ENCODE results near the gene PIP5K1B. TPM values are rescaled to one million over a fixed set of nuclear protein-coding genes. Genes with fewer than 3 reads are reported as not detected.

PIP5K1B gene
- total RNA-seq, 2 experiments from 2014 or later = 3.8 to 10.7 TPM

- H3K4me3 ChIP-seq (ENCODE audit: low read depth, low read length, poor library complexity, severe bottlenecking) = no peak overlapping the region
- POLR2A ChIA-PET = interaction anchor here (0.6 to 1.1 kb wide), 5 partner anchors 11 to 293 kb away, joined by 3 read pairs; no protein-coding TSS in a partner anchor
- H3K4me2 ChIP-seq (ENCODE audit: low read length) = no peak overlapping the region
- peaks cover 13% of the 10 kb centered on the region for H3K4me1 ChIP-seq (ENCODE audit: insufficient read depth, low read length, poor library complexity, severe bottlenecking)
- TF ChIP-seq EZH2phosphoT487 (IDR thresholded peaks at IDR 0.05; ENCODE audit: borderline replicate concordance, low read depth, low read length) (no peak), CTCF (conservative IDR thresholded peaks at IDR 0.05; ENCODE audit: low read length) (no peak)
- no peak overlapping the region for H3K27ac ChIP-seq (ENCODE audit: low read depth, low read length, poor library complexity, severe bottlenecking)
- DNase-seq (ENCODE audit: low spot score) = no peak
- no peak overlapping the region for H2AFZ ChIP-seq (ENCODE audit: low read length)
- intact Hi-C loops (cut with micrococcal nuclease; ENCODE audit: unreplicated experiment) = loop anchor here (2.0 to 5.0 kb wide), 4 partner anchors 49 to 313 kb away; partner anchors contain the start of gene PIP5K1B
- no peaks in the 10 kb centered on the region for H3K9me2 ChIP-seq (ENCODE audit: insufficient read depth, low read length)
- H3K79me2 ChIP-seq (ENCODE audit: insufficient read depth, low read depth, low read length) = no peaks in the 10 kb centered on the region
- no peaks in the 10 kb centered on the region for H3K9me3 ChIP-seq (ENCODE audit: low read length)
- CTCF ChIA-PET (ENCODE audit: unreplicated experiment) = no interaction called here
- no peaks in the 10 kb centered on the region for H3K36me3 ChIP-seq (ENCODE audit: insufficient read depth, low read length)
- no peaks in the 10 kb centered on the region for H4K20me1 ChIP-seq (ENCODE audit: insufficient read depth, low read length)
- no TSS peak for BruUV-seq (replicated peaks)
Measured at GRCh38 chr9:68997666-68998065, 292.6 kb downstream of the PIP5K1B start.

GRCh38 chr9:68998385-68998784 is 293.3 kb downstream of the PIP5K1B start:
- Histone ChIP-seq H3K4me2 (ENCODE audit: low read length) (no peak overlapping the region), H3K36me3 (ENCODE audit: insufficient read depth, low read length) (no peaks in the 10 kb centered on the region), H3K79me2 (ENCODE audit: insufficient read depth, low read depth, low read length) (no peaks in the 10 kb centered on the region), H3K27ac (ENCODE audit: low read depth, low read length, poor library complexity, severe bottlenecking) (no peak overlapping the region), H2AFZ (ENCODE audit: low read length) (peak overlapping the region; percentile 7; the same call in 1 of the 2 replicates), H4K20me1 (ENCODE audit: insufficient read depth, low read length) (no peaks in the 10 kb centered on the region), H3K4me1 (ENCODE audit: insufficient read depth, low read length, poor library complexity, severe bottlenecking) (peaks cover 13% of the 10 kb centered on the region), H3K9me2 (ENCODE audit: insufficient read depth, low read length) (no peaks in the 10 kb centered on the region), H3K9me3 (ENCODE audit: low read length) (no peaks in the 10 kb centered on the region), H3K4me3 (ENCODE audit: low read depth, low read length, poor library complexity, severe bottlenecking) (no peak overlapping the region)
- no TSS peak for BruUV-seq (replicated peaks)
- no peak for TF ChIP-seq CTCF (conservative IDR thresholded peaks at IDR 0.05; ENCODE audit: low read length)
- TF ChIP-seq EZH2phosphoT487 (IDR thresholded peaks at IDR 0.05; ENCODE audit: borderline replicate concordance, low read depth, low read length) = no peak
- DNase-seq (ENCODE audit: low spot score) = no peak
- ChIA-PET CTCF (ENCODE audit: unreplicated experiment) (no interaction called here), POLR2A (interaction anchor here (0.6 kb wide), 1 partner anchor 195 kb away, joined by 3 read pairs; no protein-coding TSS in a partner anchor)
- intact Hi-C loops (cut with micrococcal nuclease; ENCODE audit: unreplicated experiment) = loop anchor here (2.0 to 5.0 kb wide), 4 partner anchors 50 to 314 kb away; partner anchors contain the start of gene PIP5K1B

- no peaks in the 10 kb centered on the region for H4K20me1 ChIP-seq (ENCODE audit: insufficient read depth, low read length)
- TF ChIP-seq EZH2phosphoT487 (IDR thresholded peaks at IDR 0.05; ENCODE audit: borderline replicate concordance, low read depth, low read length) (no peak), CTCF (conservative IDR thresholded peaks at IDR 0.05; ENCODE audit: low read length) (no peak)
- no peaks in the 10 kb centered on the region for H3K9me2 ChIP-seq (ENCODE audit: insufficient read depth, low read length)
- H3K79me2 ChIP-seq (ENCODE audit: insufficient read depth, low read depth, low read length) = no peaks in the 10 kb centered on the region
- CTCF ChIA-PET (ENCODE audit: unreplicated experiment) = interaction anchor here (0.6 to 1.1 kb wide), 2 partner anchors 415 to 416 kb away, joined by 3 to 6 read pairs; no protein-coding TSS in a partner anchor
- H3K36me3 ChIP-seq (ENCODE audit: insufficient read depth, low read length) = no peaks in the 10 kb centered on the region
- no peaks in the 10 kb centered on the region for H3K9me3 ChIP-seq (ENCODE audit: low read length)
- intact Hi-C loops (cut with micrococcal nuclease; ENCODE audit: unreplicated experiment) = loop anchor here (1.0 to 5.0 kb wide), 5 partner anchors 50 to 415 kb away; partner anchors contain the start of gene PIP5K1B
- H3K4me2 ChIP-seq (ENCODE audit: low read length) = peak overlapping the region; percentile 5; the same call in 1 of the 2 replicates
- no peak overlapping the region for H3K27ac ChIP-seq (ENCODE audit: low read depth, low read length, poor library complexity, severe bottlenecking)
- H3K4me3 ChIP-seq (ENCODE audit: low read depth, low read length, poor library complexity, severe bottlenecking) = no peak overlapping the region
- H3K4me1 ChIP-seq (ENCODE audit: insufficient read depth, low read length, poor library complexity, severe bottlenecking) = peaks cover 13% of the 10 kb centered on the region
- no TSS peak for BruUV-seq (replicated peaks)
- H2AFZ ChIP-seq (ENCODE audit: low read length) = peak overlapping the region; percentile 59; the same call in 1 of the 2 replicates
- peak; percentile 23 for DNase-seq (ENCODE audit: low spot score)
- POLR2A ChIA-PET = interaction anchor here (0.6 kb wide), 1 partner anchor 194 kb away, joined by 3 read pairs; no protein-coding TSS in a partner anchor
Measured at GRCh38 chr9:68998812-68999211, 293.8 kb downstream of the PIP5K1B start.

All from OCI-LY7 (cell line).